WTC11 (cell line): Measurements from ENCODE around the gene OBSCN.

Experiments
- JUN ChIP-seq: sonication (generic); formaldehyde crosslinking; IDR thresholded peaks from 2 replicates; pipeline ENCODE4 v1.8.0; 2023; ENCODE audit warnings: mild to moderate bottlenecking, missing genetic modification reagents
- SOX15 ChIP-seq: fragments of 250-450 bp; sonication (Bioruptor Pico); IDR thresholded peaks from 2 replicates; pipeline ENCODE4 v1.9.0; 2021; ENCODE audit warnings: mild to moderate bottlenecking
- TF ChIP-seq, protein P1 (sequence below): sonication (generic); formaldehyde crosslinking; IDR thresholded peaks from 2 replicates; pipeline ENCODE4 v1.8.0; 2022; ENCODE audit warnings: mild to moderate bottlenecking, missing genetic modification reagents
- TF ChIP-seq, protein P2 (sequence below): fragments of 200-600 bp; IDR thresholded peaks from 2 replicates; pipeline ENCODE4 v1.8.0; 2022; ENCODE audit warnings: antibody characterized with exemption

DNA sequence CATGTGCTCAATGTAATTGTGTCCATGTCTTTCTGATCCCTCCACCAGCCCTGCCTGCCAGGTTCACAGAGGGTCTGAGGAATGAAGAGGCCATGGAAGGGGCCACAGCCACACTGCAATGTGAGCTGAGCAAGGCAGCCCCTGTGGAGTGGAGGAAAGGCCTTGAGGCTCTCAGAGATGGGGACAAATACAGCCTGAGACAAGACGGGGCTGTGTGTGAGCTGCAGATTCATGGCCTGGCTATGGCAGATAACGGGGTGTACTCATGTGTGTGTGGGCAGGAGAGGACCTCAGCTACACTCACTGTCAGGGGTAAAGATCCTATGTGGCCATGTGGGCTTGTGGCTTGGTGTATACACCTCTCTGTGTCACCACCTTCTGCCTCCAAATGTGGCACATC is 91.4 kb downstream of the OBSCN start:
- TF ChIP-seq SOX15 (CRISPR knock-in tag) (no peak), JUN (no peak)
- TF ChIP-seq, protein P1, sequence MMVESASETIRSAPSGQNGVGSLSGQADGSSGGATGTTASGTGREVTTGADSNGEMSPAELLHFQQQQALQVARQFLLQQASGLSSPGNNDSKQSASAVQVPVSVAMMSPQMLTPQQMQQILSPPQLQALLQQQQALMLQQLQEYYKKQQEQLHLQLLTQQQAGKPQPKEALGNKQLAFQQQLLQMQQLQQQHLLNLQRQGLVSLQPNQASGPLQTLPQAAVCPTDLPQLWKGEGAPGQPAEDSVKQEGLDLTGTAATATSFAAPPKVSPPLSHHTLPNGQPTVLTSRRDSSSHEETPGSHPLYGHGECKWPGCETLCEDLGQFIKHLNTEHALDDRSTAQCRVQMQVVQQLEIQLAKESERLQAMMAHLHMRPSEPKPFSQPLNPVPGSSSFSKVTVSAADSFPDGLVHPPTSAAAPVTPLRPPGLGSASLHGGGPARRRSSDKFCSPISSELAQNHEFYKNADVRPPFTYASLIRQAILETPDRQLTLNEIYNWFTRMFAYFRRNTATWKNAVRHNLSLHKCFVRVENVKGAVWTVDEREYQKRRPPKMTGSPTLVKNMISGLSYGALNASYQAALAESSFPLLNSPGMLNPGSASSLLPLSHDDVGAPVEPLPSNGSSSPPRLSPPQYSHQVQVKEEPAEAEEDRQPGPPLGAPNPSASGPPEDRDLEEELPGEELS (CRISPR knock-in tag) = no peak
- TF ChIP-seq, protein P2, sequence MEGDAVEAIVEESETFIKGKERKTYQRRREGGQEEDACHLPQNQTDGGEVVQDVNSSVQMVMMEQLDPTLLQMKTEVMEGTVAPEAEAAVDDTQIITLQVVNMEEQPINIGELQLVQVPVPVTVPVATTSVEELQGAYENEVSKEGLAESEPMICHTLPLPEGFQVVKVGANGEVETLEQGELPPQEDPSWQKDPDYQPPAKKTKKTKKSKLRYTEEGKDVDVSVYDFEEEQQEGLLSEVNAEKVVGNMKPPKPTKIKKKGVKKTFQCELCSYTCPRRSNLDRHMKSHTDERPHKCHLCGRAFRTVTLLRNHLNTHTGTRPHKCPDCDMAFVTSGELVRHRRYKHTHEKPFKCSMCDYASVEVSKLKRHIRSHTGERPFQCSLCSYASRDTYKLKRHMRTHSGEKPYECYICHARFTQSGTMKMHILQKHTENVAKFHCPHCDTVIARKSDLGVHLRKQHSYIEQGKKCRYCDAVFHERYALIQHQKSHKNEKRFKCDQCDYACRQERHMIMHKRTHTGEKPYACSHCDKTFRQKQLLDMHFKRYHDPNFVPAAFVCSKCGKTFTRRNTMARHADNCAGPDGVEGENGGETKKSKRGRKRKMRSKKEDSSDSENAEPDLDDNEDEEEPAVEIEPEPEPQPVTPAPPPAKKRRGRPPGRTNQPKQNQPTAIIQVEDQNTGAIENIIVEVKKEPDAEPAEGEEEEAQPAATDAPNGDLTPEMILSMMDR = no peak
